Right lobe of liver (tissue), 4 donors: ENCODE results near the gene SAFB2.

ENCODE experiments used
- POLR2A ChIP-seq: fragments of 450-650 bp; IDR thresholded peaks from one replicate; pipeline ENCODE4 v1.6.1; 2017; ENCODE audit warnings: antibody characterized with exemption, mild to moderate bottlenecking
- TF ChIP-seq, protein P1 (sequence below), 4 donors: fragments of 200-600 bp in 3 of 4; fragments of 450-650 bp in 1 of 4; IDR thresholded peaks; one replicate each; pipeline versions ENCODE4 v1.5.1 to v1.8.0; 2016 to 2022; ENCODE audit warnings: antibody characterized with exemption in 4 of 4, mild to moderate bottlenecking in 2 of 4
- donor health status: DM: no; HTN: no; CAD: no.
- donor health status: DM: no; HTN: no; CAD: no.
- donor health status: DM: no; HTN: yes; CAD: no.

DNA sequence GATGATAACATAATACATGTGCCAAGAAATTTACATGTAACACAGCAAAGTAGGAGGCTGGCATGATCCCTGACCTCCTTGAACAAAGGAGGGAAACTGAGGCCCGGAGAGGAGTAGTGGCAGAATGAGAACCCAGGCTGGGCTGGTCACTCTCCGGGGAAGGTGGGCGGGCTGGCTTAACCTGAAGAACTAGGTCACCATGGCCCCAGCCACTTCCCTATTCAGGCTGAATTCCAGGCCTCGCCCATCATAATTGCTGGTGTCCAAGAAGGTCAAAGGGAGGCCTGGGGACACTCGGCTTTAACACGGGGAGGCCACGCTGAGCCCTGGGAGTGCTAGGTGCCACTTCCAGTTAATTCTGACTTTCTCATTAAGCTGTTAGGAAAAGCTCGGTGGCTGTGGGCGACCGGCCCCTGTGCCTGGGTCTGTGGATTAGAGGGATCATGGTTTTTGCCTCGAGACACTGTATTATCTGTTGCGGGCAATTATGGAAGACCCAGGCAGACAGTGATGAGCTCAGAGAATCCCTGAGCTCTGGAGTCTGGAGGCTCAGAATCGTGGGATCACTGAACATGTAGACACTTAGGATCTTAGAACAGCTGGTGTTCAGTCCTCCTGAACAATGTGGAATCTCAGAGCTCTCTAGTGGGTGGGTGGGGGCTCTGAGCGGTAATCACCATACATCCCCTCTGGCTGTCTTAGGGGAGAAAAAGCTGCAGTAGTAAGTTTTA is 49.9 kb downstream of the SAFB2 start:
- TF ChIP-seq, protein P1, sequence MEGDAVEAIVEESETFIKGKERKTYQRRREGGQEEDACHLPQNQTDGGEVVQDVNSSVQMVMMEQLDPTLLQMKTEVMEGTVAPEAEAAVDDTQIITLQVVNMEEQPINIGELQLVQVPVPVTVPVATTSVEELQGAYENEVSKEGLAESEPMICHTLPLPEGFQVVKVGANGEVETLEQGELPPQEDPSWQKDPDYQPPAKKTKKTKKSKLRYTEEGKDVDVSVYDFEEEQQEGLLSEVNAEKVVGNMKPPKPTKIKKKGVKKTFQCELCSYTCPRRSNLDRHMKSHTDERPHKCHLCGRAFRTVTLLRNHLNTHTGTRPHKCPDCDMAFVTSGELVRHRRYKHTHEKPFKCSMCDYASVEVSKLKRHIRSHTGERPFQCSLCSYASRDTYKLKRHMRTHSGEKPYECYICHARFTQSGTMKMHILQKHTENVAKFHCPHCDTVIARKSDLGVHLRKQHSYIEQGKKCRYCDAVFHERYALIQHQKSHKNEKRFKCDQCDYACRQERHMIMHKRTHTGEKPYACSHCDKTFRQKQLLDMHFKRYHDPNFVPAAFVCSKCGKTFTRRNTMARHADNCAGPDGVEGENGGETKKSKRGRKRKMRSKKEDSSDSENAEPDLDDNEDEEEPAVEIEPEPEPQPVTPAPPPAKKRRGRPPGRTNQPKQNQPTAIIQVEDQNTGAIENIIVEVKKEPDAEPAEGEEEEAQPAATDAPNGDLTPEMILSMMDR (IDR thresholded peaks at IDR 0.05): no peak
- TF ChIP-seq POLR2A: no peak
